Esophagus (tissue), 2 donors: ENCODE data around the gene STXBP1. TPM values are rescaled to one million over a fixed set of nuclear protein-coding genes. Genes with fewer than 3 reads are reported as not detected.
"Not testable (repeated sequence)": the region's sequence is repeated elsewhere in the genome, so short reads cannot be mapped to it uniquely, and the experiment has no call there.

Experiments used
- H3K27ac ChIP-seq, 2 donors: one replicate each; pipeline ENCODE4 v1.5.1; 2013; ENCODE audit warnings: low read depth in 2 of 2, mild to moderate bottlenecking in 2 of 2, inconsistent platforms in 1 of 2, low read length in 1 of 2, moderate library complexity in 1 of 2
- H3K27me3 ChIP-seq, 2 donors: one replicate each; pipeline ENCODE4 v1.6.1; 2013; ENCODE audit warnings: low read length in 2 of 2, control low read depth in 1 of 2, mild to moderate bottlenecking in 1 of 2; ENCODE audit not compliant: insufficient read depth in 2 of 2, control insufficient read depth in 1 of 2
- H3K36me3 ChIP-seq, 2 donors: one replicate each; pipeline ENCODE4 v1.6.1; 2013; ENCODE audit warnings: low read length in 1 of 2; ENCODE audit not compliant: control insufficient read depth in 2 of 2, insufficient read depth in 2 of 2
- H3K4me1 ChIP-seq, 2 donors: one replicate each; pipeline ENCODE4 v1.6.1; 2013; ENCODE audit warnings: low read length in 1 of 2; ENCODE audit not compliant: control insufficient read depth in 2 of 2, insufficient read depth in 2 of 2
- H3K4me3 ChIP-seq, 2 donors: one replicate each; pipeline ENCODE4 v1.5.1; 2013; ENCODE audit warnings: low read length in 2 of 2, mild to moderate bottlenecking in 2 of 2, low read depth in 1 of 2, moderate library complexity in 1 of 2
- H3K9me3 ChIP-seq, 2 donors: one replicate each; pipeline ENCODE4 v1.6.1; 2013; ENCODE audit warnings: mild to moderate bottlenecking in 2 of 2, low read depth in 1 of 2, low read length in 1 of 2, moderate library complexity in 1 of 2; ENCODE audit not compliant: control insufficient read depth in 2 of 2, insufficient read depth in 1 of 2
- WGBS, 2 donors: extraction: QIAGEN DNeasy Blood & Tissue Kit; methylation state at CpG; one replicate each; pipeline ENCODE4 v1.1.7; 2013; 5-methylcytosine and 5-hydroxymethylcytosine counted together
- polyA plus RNA-seq, 2 donors: library from polyadenylated mRNA; stranded (reverse); fragments of 200-250 nt; gene quantifications; one replicate each; pipeline ENCODE4 v1.2.3, GENCODE V29; 2013
- donor health status: healthy with polysubstance abuse.
- donor health status: Bipolar disorder and iron deficiency.

STXBP1 gene
- polyA plus RNA-seq, 2 donors = 4.7 to 7.1 TPM

- Histone ChIP-seq H3K4me3 (peak overlapping the region; percentile 50 to 78), H3K27me3 (no peaks in the 10 kb centered on the region), H3K36me3 (no peaks in the 10 kb centered on the region), H3K9me3 (no peaks in the 10 kb centered on the region), H3K4me1 (peaks cover 6 to 13% of the 10 kb centered on the region in 2 donors), H3K27ac (peak overlapping the region; percentile 40 to 66)
- WGBS, 2 donors = 1 to 2% methylated on average over 11 of the region's 11 CpGs
Observed at GRCh38 chr9:127611603-127611898, 526 bp upstream of the STXBP1 start.

GRCh38 chr9:127612939-127613582 is 984 bp downstream of the STXBP1 start:
- peak overlapping the region; percentile 65 to 79 for H3K27ac ChIP-seq
- H3K27me3 ChIP-seq = no peaks in the 10 kb centered on the region
- H3K9me3 ChIP-seq = no peaks in the 10 kb centered on the region
- WGBS, 2 donors = 1 to 2% methylated on average over 39 to 41 of the region's 41 CpGs
- H3K36me3 ChIP-seq = no peaks in the 10 kb centered on the region
- H3K4me1 ChIP-seq = peaks cover 5 to 11% of the 10 kb centered on the region in 2 donors
- H3K4me3 ChIP-seq = peak overlapping the region; percentile 68 to 78

GRCh38 chr9:127613583-127613954 is 1.5 kb downstream of the STXBP1 start:
- WGBS, 2 donors = 63 to 67% methylated on average over 5 of the region's 5 CpGs
- Histone ChIP-seq H3K27ac (no peak overlapping the region), H3K4me3 (peak overlapping the region in 1 of 2 donors; percentile 78), H3K4me1 (peaks cover under 1 to 6% of the 10 kb centered on the region in 2 donors), H3K36me3 (no peaks in the 10 kb centered on the region), H3K9me3 (no peaks in the 10 kb centered on the region), H3K27me3 (no peaks in the 10 kb centered on the region)

- 60 to 62% methylated on average over 3 of the region's 3 CpGs for WGBS, 2 donors
- H3K27ac ChIP-seq = no peak overlapping the region
- no peak overlapping the region for H3K4me3 ChIP-seq
- H3K9me3 ChIP-seq = no peaks in the 10 kb centered on the region
- peaks cover 0 to 4% of the 10 kb centered on the region in 2 donors for H3K4me1 ChIP-seq
- H3K36me3 ChIP-seq = no peaks in the 10 kb centered on the region
- H3K27me3 ChIP-seq = no peaks in the 10 kb centered on the region
Observed at GRCh38 chr9:127614961-127615360, 2.9 kb downstream of the STXBP1 start.

GRCh38 chr9:127621339-127621970 is 9.4 kb downstream of the STXBP1 start:
- H3K36me3 ChIP-seq, H3K9me3 ChIP-seq, H3K4me1 ChIP-seq, H3K27ac ChIP-seq, H3K4me3 ChIP-seq, H3K27me3 ChIP-seq: not testable (repeated sequence)
- WGBS, 2 donors = 87 to 90% methylated on average over 10 of the region's 10 CpGs

GRCh38 chr9:127626752-127627493 is 14.8 kb downstream of the STXBP1 start:
- Histone ChIP-seq H3K36me3 (no peaks in the 10 kb centered on the region), H3K9me3 (no peaks in the 10 kb centered on the region), H3K27ac (no peak overlapping the region), H3K4me3 (no peak overlapping the region), H3K27me3 (no peaks in the 10 kb centered on the region), H3K4me1 (peaks cover 0 to 2% of the 10 kb centered on the region in 2 donors)
- WGBS, 2 donors = 56 to 57% methylated on average over 8 of the region's 8 CpGs

GRCh38 chr9:127627494-127627855 is 15.4 kb downstream of the STXBP1 start:
- H3K9me3 ChIP-seq = no peaks in the 10 kb centered on the region
- no peaks in the 10 kb centered on the region for H3K36me3 ChIP-seq
- H3K27me3 ChIP-seq = no peaks in the 10 kb centered on the region
- WGBS, 2 donors = 75 to 80% methylated on average over 2 of the region's 2 CpGs
- no peak overlapping the region for H3K4me3 ChIP-seq
- no peak overlapping the region for H3K27ac ChIP-seq
- peaks cover 0 to 2% of the 10 kb centered on the region in 2 donors for H3K4me1 ChIP-seq

GRCh38 chr9:127628758-127629467 is 16.8 kb downstream of the STXBP1 start:
- Histone ChIP-seq H3K4me3 (no peak overlapping the region), H3K9me3 (no peaks in the 10 kb centered on the region), H3K27me3 (no peaks in the 10 kb centered on the region), H3K36me3 (no peaks in the 10 kb centered on the region), H3K27ac (no peak overlapping the region), H3K4me1 (peaks cover 0 to 2% of the 10 kb centered on the region in 2 donors)
- WGBS, 2 donors = 43 to 45% methylated on average over 9 of the region's 9 CpGs

GRCh38 chr9:127629468-127630081 is 17.5 kb downstream of the STXBP1 start:
- H3K27me3 ChIP-seq = no peaks in the 10 kb centered on the region
- peaks cover 0 to 2% of the 10 kb centered on the region in 2 donors for H3K4me1 ChIP-seq
- H3K9me3 ChIP-seq = no peaks in the 10 kb centered on the region
- no peaks in the 10 kb centered on the region for H3K36me3 ChIP-seq
- peak overlapping the region in 1 of 2 donors; percentile 27 for H3K27ac ChIP-seq
- H3K4me3 ChIP-seq = no peak overlapping the region
- 81 to 83% methylated on average over 8 of the region's 8 CpGs for WGBS, 2 donors
